Trophoblast cell (in vitro differentiated cells and primary cell): ENCODE data around the gene UBN1.
A peak's percentile ranks its signal among the peaks of the same experiment; 100 is the strongest.

Experiments
- DNase-seq, 2 donors: peaks; one replicate each; pipeline ENCODE4 v3.0.0-alpha.2; 2016
- H2AFZ ChIP-seq: 2 replicates; pipeline ENCODE4 v1.6.1; 2013; ENCODE audit warnings: low read length, moderate library complexity, mild to moderate bottlenecking; ENCODE audit not compliant: insufficient read depth, poor library complexity
- H2AK5ac ChIP-seq: 2 replicates; pipeline ENCODE4 v1.6.1; 2013; ENCODE audit warnings: mild to moderate bottlenecking, low read length
- H2BK120ac ChIP-seq: 2 replicates; pipeline ENCODE4 v1.6.1; 2013; ENCODE audit warnings: low read length, mild to moderate bottlenecking, moderate library complexity; ENCODE audit not compliant: insufficient read depth, poor library complexity
- H2BK12ac ChIP-seq: 2 replicates; pipeline ENCODE4 v1.6.1; 2013; ENCODE audit warnings: mild to moderate bottlenecking, low read length, moderate library complexity
- H2BK5ac ChIP-seq: 2 replicates; pipeline ENCODE4 v1.6.1; 2013; ENCODE audit warnings: low read length, low read depth, moderate library complexity, mild to moderate bottlenecking; ENCODE audit not compliant: poor library complexity
- H3K14ac ChIP-seq: 2 replicates; pipeline ENCODE4 v1.6.1; 2013; ENCODE audit warnings: mild to moderate bottlenecking, low read length
- H3K18ac ChIP-seq: 2 replicates; pipeline ENCODE4 v1.6.1; 2013; ENCODE audit warnings: mild to moderate bottlenecking, low read length
- H3K23ac ChIP-seq: 2 replicates; pipeline ENCODE4 v1.6.1; 2013; ENCODE audit warnings: low read length
- H3K27ac ChIP-seq: 2 replicates; pipeline ENCODE4 v1.5.1; 2013; ENCODE audit warnings: low read depth, mild to moderate bottlenecking, inconsistent platforms, low read length, moderate library complexity
- H3K27me3 ChIP-seq: 2 replicates; pipeline ENCODE4 v1.6.1; 2013; ENCODE audit warnings: inconsistent platforms, mild to moderate bottlenecking, low read length, moderate library complexity; ENCODE audit not compliant: insufficient read depth
- H3K36me3 ChIP-seq, 2 experiments: 1 replicate in 1 of 2; 2 replicates in 1 of 2; pipeline ENCODE4 v1.6.1; 2013; ENCODE audit warnings: low read length in 2 of 2, mild to moderate bottlenecking in 2 of 2, moderate library complexity in 1 of 2; ENCODE audit not compliant: insufficient read depth in 2 of 2, control insufficient read depth in 1 of 2
- H3K4ac ChIP-seq: 2 replicates; pipeline ENCODE4 v1.6.1; 2013; ENCODE audit warnings: low read depth, mild to moderate bottlenecking, low read length, moderate library complexity
- H3K4me1 ChIP-seq, 2 experiments: 1 replicate in 1 of 2; 2 replicates in 1 of 2; pipeline ENCODE4 v1.6.1; 2013; ENCODE audit warnings: low read length in 2 of 2, mild to moderate bottlenecking in 2 of 2, moderate library complexity in 1 of 2; ENCODE audit not compliant: insufficient read depth in 2 of 2, control insufficient read depth in 1 of 2
- H3K4me2 ChIP-seq: 2 replicates; pipeline ENCODE4 v1.6.1; 2013; ENCODE audit warnings: inconsistent platforms, mild to moderate bottlenecking, low read length, moderate library complexity
- H3K4me3 ChIP-seq: 2 replicates; pipeline ENCODE4 v1.5.1; 2013; ENCODE audit warnings: mild to moderate bottlenecking, low read depth, low read length, inconsistent platforms
- H3K79me1 ChIP-seq: one replicate; pipeline ENCODE4 v1.6.1; 2013; ENCODE audit warnings: low read length
- H3K79me2 ChIP-seq: 2 replicates; pipeline ENCODE4 v1.6.1; 2013; ENCODE audit warnings: low read length, mild to moderate bottlenecking; ENCODE audit not compliant: control insufficient read depth, insufficient read depth, poor library complexity
- H3K9ac ChIP-seq: 2 replicates; pipeline ENCODE4 v1.6.1; 2013; ENCODE audit warnings: mild to moderate bottlenecking, low read length
- H3K9me3 ChIP-seq: 2 replicates; pipeline ENCODE4 v1.6.1; 2013; ENCODE audit warnings: low read depth, mild to moderate bottlenecking, control low read depth, inconsistent platforms, low read length; ENCODE audit not compliant: insufficient read depth
- H4K12ac ChIP-seq: 2 replicates; pipeline ENCODE4 v1.6.1; 2013; ENCODE audit warnings: low read depth, mild to moderate bottlenecking, low read length, moderate library complexity
- H4K8ac ChIP-seq: 2 replicates; pipeline ENCODE4 v1.6.1; 2013; ENCODE audit warnings: low read depth, mild to moderate bottlenecking, low read length, moderate library complexity
- H4K91ac ChIP-seq: one replicate; pipeline ENCODE4 v1.6.1; 2013; ENCODE audit warnings: low read depth, mild to moderate bottlenecking, low read length, moderate library complexity
- WGBS: extraction: QIAGEN DNeasy Blood & Tissue Kit; methylation state at CpG from one replicate; pipeline ENCODE4 v1.1.7; 2013; ENCODE audit warnings: missing lambda C conversion rate; ENCODE audit not compliant: insufficient read length, insufficient coverage; ENCODE audit errors: extremely low coverage; 5-methylcytosine and 5-hydroxymethylcytosine counted together

UBN1 gene

DNA sequence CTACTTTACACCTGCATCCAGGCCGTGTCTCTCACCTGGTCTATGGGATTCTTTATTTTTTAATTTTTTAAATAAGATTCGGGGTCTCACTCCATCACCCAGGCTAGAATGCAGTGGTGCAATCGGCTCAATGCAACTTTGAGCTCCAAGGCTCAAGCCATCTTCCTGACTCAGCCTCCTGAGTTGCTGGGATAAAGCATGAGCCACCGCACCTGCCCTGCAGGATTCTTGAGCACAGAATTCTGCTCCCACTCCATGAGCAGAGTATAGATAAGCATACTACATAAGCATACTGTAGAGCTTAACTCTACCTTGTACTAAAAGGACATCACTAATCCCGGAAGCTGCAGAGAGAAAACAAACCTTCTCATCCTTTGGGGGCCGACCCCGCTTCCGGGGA, 15.7 kb upstream of the UBN1 start:
- H2AFZ ChIP-seq, result no peak overlapping the region
- no peak overlapping the region for H2BK5ac ChIP-seq
- H3K18ac ChIP-seq, result no peak overlapping the region
- no peak overlapping the region for H3K23ac ChIP-seq
- H4K8ac ChIP-seq, result no peak overlapping the region
- peak; percentile 70 to 74 for DNase-seq
- peaks cover 4% of the 10 kb centered on the region in 2 experiments for H3K4me1 ChIP-seq
- no CpG with 5 or more reads among the region's 8 CpGs for WGBS
- H2BK12ac ChIP-seq, result no peak overlapping the region
- H3K4me2 ChIP-seq, result no peak overlapping the region
- H2AK5ac ChIP-seq, result no peak overlapping the region
- no peak overlapping the region for H2BK120ac ChIP-seq
- H3K14ac ChIP-seq, result no peak overlapping the region
- H3K9me3 ChIP-seq, result no peaks in the 10 kb centered on the region
- no peaks in the 10 kb centered on the region for H3K79me1 ChIP-seq
- no peaks in the 10 kb centered on the region for H3K27me3 ChIP-seq
- H3K36me3 ChIP-seq, result peaks cover 45 to 68% of the 10 kb centered on the region in 2 experiments
- H3K79me2 ChIP-seq, result no peaks in the 10 kb centered on the region
- no peak overlapping the region for H3K27ac ChIP-seq
- no peak overlapping the region for H4K91ac ChIP-seq
- H3K4me3 ChIP-seq, result no peak overlapping the region
- H3K4ac ChIP-seq, result no peak overlapping the region
- no peak overlapping the region for H4K12ac ChIP-seq
- H3K9ac ChIP-seq, result no peak overlapping the region

DNA sequence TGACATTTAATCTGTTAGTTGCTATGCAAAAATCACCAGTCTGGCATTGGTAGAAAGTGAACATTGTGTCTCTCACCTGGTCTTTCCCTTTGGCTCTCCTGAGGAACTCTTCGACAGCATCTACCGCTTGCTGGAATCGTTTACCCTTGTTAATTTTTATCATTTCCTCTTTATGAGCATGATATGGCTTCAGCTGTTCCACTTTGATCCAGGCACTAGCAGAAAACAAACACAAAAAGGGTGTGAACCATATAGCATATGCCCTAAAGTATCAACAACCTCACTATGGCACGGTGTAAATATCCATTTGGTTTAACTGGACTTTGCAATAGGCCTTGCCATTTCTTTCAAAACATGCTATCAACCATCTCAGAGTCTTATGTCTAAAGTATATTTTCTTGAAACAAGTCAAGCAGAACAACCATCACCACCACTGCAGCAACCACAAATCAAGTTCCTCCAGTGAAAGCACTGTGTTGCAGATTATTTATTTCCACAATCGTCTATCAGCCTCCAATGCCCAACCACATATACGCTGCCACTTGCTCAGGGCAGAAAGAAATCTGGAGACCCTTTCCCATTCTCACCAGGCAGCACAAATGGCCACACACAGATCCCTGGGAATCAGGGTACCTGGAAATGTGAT, 14.5 kb upstream of the UBN1 start:
- Histone ChIP-seq H3K4me1 (peaks cover 4% of the 10 kb centered on the region in 2 experiments), H3K79me2 (no peaks in the 10 kb centered on the region), H4K12ac (no peak overlapping the region), H4K91ac (no peak overlapping the region), H3K4me3 (no peak overlapping the region), H2BK12ac (no peak overlapping the region), H2BK5ac (no peak overlapping the region), H3K4ac (no peak overlapping the region), H3K9ac (no peak overlapping the region), H3K9me3 (no peaks in the 10 kb centered on the region), H3K36me3 (peaks cover 43 to 62% of the 10 kb centered on the region in 2 experiments), H3K27me3 (no peaks in the 10 kb centered on the region), H2BK120ac (no peak overlapping the region), H3K79me1 (no peaks in the 10 kb centered on the region), H4K8ac (no peak overlapping the region), H2AK5ac (no peak overlapping the region), H3K4me2 (no peak overlapping the region), H3K18ac (no peak overlapping the region), H3K23ac (no peak overlapping the region), H2AFZ (no peak overlapping the region), H3K14ac (no peak overlapping the region), H3K27ac (no peak overlapping the region)
- DNase-seq, result no peak
- WGBS, result no CpG with 5 or more reads among the region's 6 CpGs

DNA sequence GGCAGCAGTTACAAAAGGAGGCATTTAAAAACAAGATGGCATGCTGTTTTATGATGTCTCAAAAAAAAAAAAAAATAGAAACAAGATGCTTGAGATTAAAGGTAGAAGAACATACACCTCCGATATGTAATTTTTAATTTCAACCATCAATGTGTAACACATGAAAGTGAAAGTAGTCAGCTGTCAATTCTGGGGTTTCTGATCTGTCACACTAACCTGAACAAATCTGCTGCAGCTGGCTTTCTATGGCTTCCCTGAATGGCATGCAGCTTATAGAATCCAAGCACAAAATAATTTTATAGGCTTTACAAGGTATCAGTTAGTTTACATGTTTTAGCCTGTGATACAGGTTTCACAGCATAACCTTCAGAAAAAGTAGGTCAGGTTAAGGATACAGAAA, 13.7 kb upstream of the UBN1 start:
- Histone ChIP-seq H4K12ac (no peak overlapping the region), H2BK5ac (no peak overlapping the region), H3K23ac (no peak overlapping the region), H3K4me1 (peaks cover 4% of the 10 kb centered on the region in 2 experiments), H4K91ac (no peak overlapping the region), H3K79me2 (no peaks in the 10 kb centered on the region), H2AFZ (no peak overlapping the region), H3K4me3 (no peak overlapping the region), H3K36me3 (peaks cover 47 to 61% of the 10 kb centered on the region in 2 experiments), H3K18ac (no peak overlapping the region), H3K79me1 (no peaks in the 10 kb centered on the region), H3K9me3 (no peaks in the 10 kb centered on the region), H3K4me2 (no peak overlapping the region), H3K27ac (no peak overlapping the region), H3K14ac (no peak overlapping the region), H3K27me3 (no peaks in the 10 kb centered on the region), H4K8ac (no peak overlapping the region), H2AK5ac (no peak overlapping the region), H2BK120ac (no peak overlapping the region), H3K4ac (no peak overlapping the region), H3K9ac (no peak overlapping the region), H2BK12ac (no peak overlapping the region)
- WGBS, result no CpG with 5 or more reads among the region's 1 CpG
- DNase-seq, result no peak

DNA sequence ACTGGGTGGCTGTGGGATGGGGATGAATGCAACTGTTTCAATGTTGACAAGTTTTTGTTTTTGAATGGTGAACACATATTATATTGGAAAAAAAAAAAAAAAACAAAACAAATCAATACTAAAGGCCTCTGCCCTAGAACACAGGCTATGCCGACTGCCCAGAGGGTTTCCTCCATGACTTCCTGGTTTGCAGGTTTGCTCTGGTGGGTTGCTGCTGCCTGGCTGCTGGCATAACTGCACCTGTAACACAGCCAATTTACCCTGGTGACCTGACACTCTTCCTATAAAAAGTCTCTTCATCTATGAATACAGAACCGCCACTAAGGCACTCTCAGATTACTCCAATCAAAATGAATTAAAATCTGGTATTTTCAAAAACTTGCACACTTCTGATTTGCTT, 10.6 kb upstream of the UBN1 start:
- Histone ChIP-seq H3K9ac (no peak overlapping the region), H3K4ac (no peak overlapping the region), H2AK5ac (no peak overlapping the region), H2BK120ac (no peak overlapping the region), H3K4me1 (no peaks in the 10 kb centered on the region), H3K4me3 (no peak overlapping the region), H4K8ac (no peak overlapping the region), H3K36me3 (peaks cover 39 to 60% of the 10 kb centered on the region in 2 experiments), H3K79me1 (no peaks in the 10 kb centered on the region), H3K4me2 (no peak overlapping the region), H2BK12ac (no peak overlapping the region), H3K23ac (no peak overlapping the region), H3K18ac (no peak overlapping the region), H3K27me3 (no peaks in the 10 kb centered on the region), H3K9me3 (no peaks in the 10 kb centered on the region), H4K12ac (no peak overlapping the region), H2AFZ (no peak overlapping the region), H3K27ac (no peak overlapping the region), H3K79me2 (no peaks in the 10 kb centered on the region), H4K91ac (no peak overlapping the region), H3K14ac (no peak overlapping the region), H2BK5ac (no peak overlapping the region)
- DNase-seq, result no peak
- no CpG with 5 or more reads among the region's 2 CpGs for WGBS
